Activated CD8-positive, alpha-beta memory T cell treated with anti-CD3 and anti-CD28 coated beads for 4 hours (primary cell): ENCODE results near the gene KRTAP9-4.
"Not testable (repeated sequence)": the region's sequence is repeated elsewhere in the genome, so short reads cannot be mapped to it uniquely, and the experiment has no call there.

ENCODE experiments used
- DNase-seq, 2 donors: peaks; one replicate each; pipeline ENCODE4 v3.0.0-alpha.2; 2020; ENCODE audit warnings: low read depth in 2 of 2

Gene KRTAP9-4

GRCh38 chr17:41264599-41264998 is 15.1 kb downstream of the KRTAP9-4 start:
- no peak for DNase-seq

GRCh38 chr17:41265078-41265477 is 15.6 kb downstream of the KRTAP9-4 start, which contains the start of gene KRTAP9-6:
Gene KRTAP9-6 (plus strand): TSS chr17:41265378. CDS start chr17:41265378, 0 bp downstream.
- DNase-seq = no peak

GRCh38 chr17:41267711-41268110 is 18.2 kb downstream of the KRTAP9-4 start:
- DNase-seq = no peak

GRCh38 chr17:41271323-41271722 is 21.8 kb downstream of the KRTAP9-4 start:
- DNase-seq = not testable (repeated sequence)

- DNase-seq = no peak
These were observed 22.4 kb downstream of the KRTAP9-4 start for GRCh38 chr17:41271858-41272257.

- not testable (repeated sequence) for DNase-seq
These were observed 26.2 kb downstream of the KRTAP9-4 start, which contains the start of gene KRTAP9-7 for GRCh38 chr17:41275648-41276190. Gene KRTAP9-7 (plus strand): TSS chr17:41275698. CDS start chr17:41275698, 0 bp downstream.

- DNase-seq = no peak
These were observed 28.9 kb downstream of the KRTAP9-4 start for GRCh38 chr17:41278176-41278955.

- no peak for DNase-seq
These were observed 34.6 kb downstream of the KRTAP9-4 start for GRCh38 chr17:41284043-41284442.

- no peak for DNase-seq
These were observed 35.1 kb downstream of the KRTAP9-4 start for GRCh38 chr17:41284546-41284945.

- no peak for DNase-seq
These were observed 37.6 kb downstream of the KRTAP9-4 start for GRCh38 chr17:41287050-41287449.

GRCh38 chr17:41294016-41294415 is 44.5 kb downstream of the KRTAP9-4 start:
- DNase-seq = no peak

- no peak for DNase-seq
These were observed 47.4 kb downstream of the KRTAP9-4 start for GRCh38 chr17:41296846-41297245.

GRCh38 chr17:41298458-41299135 is 49.1 kb downstream of the KRTAP9-4 start:
- DNase-seq = no peak
